Right kidney (tissue), 1 donor: ENCODE results near the gene ARHGAP23.
"Not testable (repeated sequence)": the region's sequence is repeated elsewhere in the genome, so short reads cannot be mapped to it uniquely, and the experiment has no call there.

Experiments
- DNase-seq: peaks from one replicate; pipeline ENCODE4 v3.0.0-alpha.2; 2016

Gene ARHGAP23

DNA sequence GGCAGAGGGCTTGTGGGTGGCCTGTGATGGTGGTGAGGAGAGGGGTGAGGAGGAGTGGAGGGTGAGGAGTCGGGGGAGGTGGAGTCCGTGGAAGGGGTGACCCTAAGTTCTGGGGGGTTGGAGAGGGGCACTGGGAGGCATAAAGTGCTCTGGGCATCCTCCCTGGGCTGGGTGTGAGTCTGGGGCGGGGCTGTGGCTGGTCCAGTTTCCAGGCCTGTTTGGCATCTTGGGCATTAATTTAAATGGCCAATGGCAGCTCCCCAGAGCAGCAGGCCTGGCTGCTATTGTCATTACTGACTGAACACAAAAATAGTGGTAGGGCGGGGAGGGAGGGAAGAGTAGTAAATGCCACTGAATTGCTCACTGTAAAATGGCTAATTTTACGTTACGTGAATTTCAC is 7.7 kb upstream of the ARHGAP23 start:
- DNase-seq = no peak

DNA sequence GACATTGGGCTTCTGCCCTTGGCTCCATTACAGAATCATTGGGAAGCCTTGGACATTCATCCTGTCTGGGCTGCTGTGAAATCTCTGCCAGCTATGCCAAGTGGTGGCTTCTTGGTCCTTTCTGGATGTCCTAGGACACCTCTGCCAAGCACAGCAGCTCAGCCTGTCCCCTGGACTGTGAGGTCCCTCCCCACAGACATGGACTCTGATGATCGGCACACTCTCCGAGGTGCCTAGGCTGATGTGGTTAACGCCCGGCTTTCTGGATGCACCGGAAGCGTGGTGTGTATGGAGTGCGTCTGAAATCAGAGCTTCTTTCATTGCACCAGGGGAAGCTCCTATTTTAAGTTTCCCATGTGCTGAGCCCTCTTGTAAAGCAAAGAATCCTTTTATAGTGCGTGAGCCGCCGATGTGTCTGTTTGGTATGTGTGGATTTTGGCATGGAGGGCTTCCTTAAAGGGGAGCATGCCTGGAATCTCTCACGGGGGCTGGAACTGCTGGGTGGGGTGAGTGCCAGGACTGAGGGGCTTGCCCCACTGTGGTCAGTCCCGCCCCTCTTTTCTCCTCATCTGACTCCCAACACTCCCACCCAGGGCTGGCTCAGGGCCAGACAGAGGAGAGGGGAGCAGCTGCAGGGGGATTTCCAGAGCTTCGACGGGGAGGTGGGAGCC is 7.0 kb upstream of the ARHGAP23 start:
- no peak for DNase-seq

GRCh38 chr17:38421871-38422827 is 6.1 kb upstream of the ARHGAP23 start:
- DNase-seq = no peak

DNA sequence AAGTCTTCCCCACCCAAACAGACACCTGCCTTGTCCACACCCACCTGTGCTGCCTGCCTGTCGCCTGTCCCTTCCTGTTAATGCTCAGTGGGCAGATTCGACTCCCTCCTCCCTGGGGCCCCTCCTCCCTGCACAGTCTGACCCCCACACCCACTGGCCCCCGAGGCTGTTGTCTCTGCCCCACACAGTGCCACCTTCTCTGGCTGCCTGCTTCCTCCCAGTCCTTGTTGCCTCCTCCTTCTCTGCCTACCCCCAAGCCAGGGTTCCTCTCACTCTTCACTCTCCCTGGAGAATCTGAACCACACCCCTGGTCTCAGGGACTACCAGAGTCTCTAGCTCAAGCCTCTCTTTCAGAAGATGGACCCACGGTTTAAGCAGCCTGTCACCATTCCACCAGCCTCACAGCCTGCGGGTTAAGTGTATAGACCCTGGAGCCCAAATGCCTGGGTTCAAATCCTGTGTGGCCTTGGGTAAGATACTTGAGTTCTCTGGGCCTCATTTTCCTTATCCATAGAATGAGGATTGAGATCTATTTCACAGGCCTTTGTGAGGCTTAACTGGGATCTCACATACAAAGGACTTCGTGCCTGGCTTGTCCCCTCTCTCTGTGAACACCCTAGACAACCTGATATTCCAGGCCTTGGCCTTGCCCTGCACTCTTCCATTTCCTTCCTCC is 3.8 kb upstream of the ARHGAP23 start:
- no peak for DNase-seq

DNA sequence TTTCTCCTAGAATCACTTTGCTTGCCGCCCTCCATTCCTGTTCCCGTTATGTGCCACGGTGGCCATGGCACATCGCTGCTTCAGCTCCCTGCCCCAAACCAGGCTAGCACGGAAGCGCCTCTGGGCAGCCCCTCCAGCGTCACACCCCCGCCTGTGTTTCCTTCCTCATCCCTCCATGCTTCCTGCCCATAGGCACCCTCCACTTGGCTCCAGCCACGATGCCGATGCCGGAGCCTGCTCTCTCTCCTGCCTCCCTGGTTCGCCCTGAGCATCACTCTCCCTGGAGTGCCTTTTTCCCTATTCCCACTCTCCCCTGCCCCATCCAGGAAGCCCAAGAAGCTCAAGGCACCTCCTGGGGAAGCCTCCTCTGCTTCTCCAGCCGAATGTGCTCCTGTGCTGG is 3.2 kb upstream of the ARHGAP23 start:
- DNase-seq = no peak

GRCh38 chr17:38425744-38426143 is 2.5 kb upstream of the ARHGAP23 start:
- no peak for DNase-seq

- no peak for DNase-seq
These were observed 1.8 kb upstream of the ARHGAP23 start for GRCh38 chr17:38426441-38426840.

- no peak for DNase-seq
These were observed 909 bp upstream of the ARHGAP23 start for GRCh38 chr17:38427160-38427949.

- DNase-seq = peak; percentile 76
These were observed 543 bp downstream of the ARHGAP23 start for GRCh38 chr17:38428643-38429371.

- no peak for DNase-seq
These were observed 1.3 kb downstream of the ARHGAP23 start for GRCh38 chr17:38429476-38430100.

DNA sequence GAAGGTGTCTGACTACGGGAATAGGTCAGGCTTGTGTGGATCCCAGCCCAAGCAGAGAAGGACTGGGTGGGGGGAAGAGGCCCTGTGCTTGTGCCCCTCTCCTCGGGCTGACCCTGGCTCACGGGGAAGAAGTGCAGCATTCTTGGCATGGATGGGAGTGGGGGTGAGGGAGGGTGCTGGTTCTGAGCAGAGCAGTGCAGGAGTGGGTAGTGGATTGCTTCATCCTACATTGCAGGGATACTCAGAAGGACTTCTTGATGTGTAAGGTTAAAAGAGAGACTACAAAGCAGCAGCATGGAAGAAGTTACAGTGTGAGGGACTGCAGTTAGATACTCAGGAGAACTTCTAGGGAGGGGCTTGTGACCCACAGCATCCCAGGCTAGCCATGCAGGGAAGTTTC is 2.1 kb downstream of the ARHGAP23 start:
- DNase-seq = no peak

GRCh38 chr17:38430822-38431221 is 2.6 kb downstream of the ARHGAP23 start:
- no peak for DNase-seq

GRCh38 chr17:38431346-38432145 is 3.3 kb downstream of the ARHGAP23 start:
- no peak for DNase-seq

- DNase-seq = no peak
These were observed 6.0 kb downstream of the ARHGAP23 start for GRCh38 chr17:38434178-38434665.

DNA sequence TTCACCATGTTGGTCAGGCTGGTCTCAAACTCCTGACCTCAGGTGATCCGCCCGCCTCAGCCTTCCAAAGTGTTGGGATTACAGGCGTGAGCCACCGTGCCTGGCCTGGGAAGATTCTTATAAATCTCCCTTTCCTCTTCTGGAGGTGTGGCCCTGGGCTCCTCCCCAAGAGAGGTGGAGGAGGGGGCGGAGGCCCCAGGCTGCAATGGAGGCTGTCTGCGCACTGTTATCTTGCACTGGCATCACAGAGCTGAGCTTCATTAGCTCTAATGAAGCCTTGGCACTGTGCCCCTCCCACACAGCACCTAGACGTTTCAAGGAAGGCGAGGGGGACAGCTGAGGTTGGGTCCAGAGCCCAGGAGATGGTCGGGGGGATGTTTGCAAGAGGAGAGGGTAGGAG is 7.5 kb downstream of the ARHGAP23 start:
- DNase-seq = no peak

- no peak for DNase-seq
These were observed 8.1 kb downstream of the ARHGAP23 start for GRCh38 chr17:38436386-38436785.

- not testable (repeated sequence) for DNase-seq
These were observed 9.0 kb downstream of the ARHGAP23 start for GRCh38 chr17:38437313-38437712.

DNA sequence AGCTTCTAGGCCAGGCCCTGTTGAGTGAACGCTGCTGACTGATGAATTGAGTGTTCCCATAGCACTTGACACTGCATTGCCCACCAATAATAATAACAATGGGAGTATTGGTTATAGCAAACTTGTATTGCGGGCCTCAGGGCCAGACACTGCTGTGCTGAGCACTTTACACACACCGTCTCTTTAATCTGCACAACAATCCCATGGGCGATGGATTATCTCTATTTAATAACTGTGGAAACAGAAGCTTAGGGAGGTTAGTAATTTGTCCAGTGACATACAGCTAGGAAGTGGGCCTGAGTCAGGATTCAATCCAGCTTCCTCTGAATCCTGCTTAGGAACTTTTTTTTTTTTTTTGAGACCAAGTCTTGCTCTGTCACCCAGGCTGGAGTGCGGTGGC is 11.2 kb downstream of the ARHGAP23 start:
- DNase-seq = no peak

- no peak for DNase-seq
These were observed 12.5 kb downstream of the ARHGAP23 start for GRCh38 chr17:38440614-38441397.
